Omental fat pad (tissue), 4 donors: ENCODE measurements around the gene TRIM69. TPM values are rescaled to one million over a fixed set of nuclear protein-coding genes. Genes with fewer than 3 reads are reported as not detected.

ENCODE experiments used
- ATAC-seq: fragments of 150-250 bp; one replicate; pipeline ENCODE4 v1.9.1; 2016; ENCODE audit warnings: mild to moderate bottlenecking, moderate library complexity; ENCODE audit not compliant: low FRiP score
- DNase-seq: peaks from one replicate; pipeline ENCODE4 v3.0.0-alpha.2; 2019; ENCODE audit warnings: low spot score
- total RNA-seq, 4 donors: library from RNA; depleted of rRNA; stranded (reverse); fragments of >200 nt; gene quantifications; one replicate each; pipeline ENCODE4 v1.1.0, GENCODE V29; 2016
- TF ChIP-seq, protein P1 (sequence below), 3 donors: fragments of 450-650 bp; IDR thresholded peaks; one replicate each; pipeline ENCODE4 v1.5.1; 2016 to 2017; ENCODE audit warnings: antibody characterized with exemption in 3 of 3, mild to moderate bottlenecking in 3 of 3, moderate library complexity in 2 of 3

The TRIM69 gene
- total RNA-seq, 4 donors from 2014 or later = 11.9 to 31.1 (median 16.3) TPM

- no peak for DNase-seq
- ATAC-seq = no peak
- TF ChIP-seq, protein P1, sequence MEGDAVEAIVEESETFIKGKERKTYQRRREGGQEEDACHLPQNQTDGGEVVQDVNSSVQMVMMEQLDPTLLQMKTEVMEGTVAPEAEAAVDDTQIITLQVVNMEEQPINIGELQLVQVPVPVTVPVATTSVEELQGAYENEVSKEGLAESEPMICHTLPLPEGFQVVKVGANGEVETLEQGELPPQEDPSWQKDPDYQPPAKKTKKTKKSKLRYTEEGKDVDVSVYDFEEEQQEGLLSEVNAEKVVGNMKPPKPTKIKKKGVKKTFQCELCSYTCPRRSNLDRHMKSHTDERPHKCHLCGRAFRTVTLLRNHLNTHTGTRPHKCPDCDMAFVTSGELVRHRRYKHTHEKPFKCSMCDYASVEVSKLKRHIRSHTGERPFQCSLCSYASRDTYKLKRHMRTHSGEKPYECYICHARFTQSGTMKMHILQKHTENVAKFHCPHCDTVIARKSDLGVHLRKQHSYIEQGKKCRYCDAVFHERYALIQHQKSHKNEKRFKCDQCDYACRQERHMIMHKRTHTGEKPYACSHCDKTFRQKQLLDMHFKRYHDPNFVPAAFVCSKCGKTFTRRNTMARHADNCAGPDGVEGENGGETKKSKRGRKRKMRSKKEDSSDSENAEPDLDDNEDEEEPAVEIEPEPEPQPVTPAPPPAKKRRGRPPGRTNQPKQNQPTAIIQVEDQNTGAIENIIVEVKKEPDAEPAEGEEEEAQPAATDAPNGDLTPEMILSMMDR (IDR thresholded peaks at IDR 0.05) = no peak
Observed at GRCh38 chr15:44790215-44790614, 53.9 kb downstream of the TRIM69 start.

DNA sequence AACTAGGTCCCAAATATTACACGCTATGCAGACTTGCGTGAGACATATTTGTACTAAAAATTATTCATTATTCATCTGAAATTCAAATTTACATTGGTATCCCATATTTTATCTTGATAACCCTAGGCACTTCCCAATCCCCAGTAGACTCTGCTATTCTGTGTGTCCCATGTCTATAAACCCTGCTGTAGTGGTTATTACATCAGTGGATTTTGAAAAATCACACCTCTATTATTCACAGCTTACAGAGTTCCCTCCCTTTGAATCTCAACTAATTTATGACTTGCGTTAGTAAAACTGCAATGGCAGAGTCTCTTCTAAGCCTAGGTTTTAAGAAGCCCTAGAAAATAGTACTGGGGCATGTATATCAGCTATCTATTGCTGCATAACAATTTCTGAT lies 54.3 kb downstream of the TRIM69 start:
- no peak for ATAC-seq
- TF ChIP-seq, protein P1 (IDR thresholded peaks at IDR 0.05) = no peak

DNA sequence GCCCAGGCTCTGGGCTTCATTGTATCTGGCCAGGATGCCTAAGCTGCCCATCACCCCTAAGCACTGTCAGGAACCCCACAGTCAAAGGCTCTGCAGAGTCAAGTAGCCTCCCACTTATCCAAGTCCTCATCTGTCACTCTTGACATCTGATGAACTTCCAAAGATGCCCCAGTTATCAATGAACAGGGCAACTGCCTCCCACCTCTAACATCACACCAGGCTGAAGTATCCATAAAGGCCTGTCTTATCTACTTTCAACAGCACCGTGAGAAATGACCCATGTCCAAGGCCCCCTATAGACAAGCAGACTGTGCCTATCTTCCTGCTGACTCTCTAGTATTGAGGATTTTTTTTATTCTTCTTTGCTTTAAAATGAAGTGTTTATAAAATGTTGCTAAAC lies 56.4 kb downstream of the TRIM69 start:
- DNase-seq = no peak
- ATAC-seq = no peak
- TF ChIP-seq, protein P1 (IDR thresholded peaks at IDR 0.05) = no peak

More for the DNA sequence above, 54.3 kb downstream of the TRIM69 start:
- no peak for DNase-seq

GRCh38 chr15:44794072-44794471 lies 57.7 kb downstream of the TRIM69 start:
- TF ChIP-seq, protein P1 (IDR thresholded peaks at IDR 0.05) = no peak
- no peak for DNase-seq
- no peak for ATAC-seq

DNA sequence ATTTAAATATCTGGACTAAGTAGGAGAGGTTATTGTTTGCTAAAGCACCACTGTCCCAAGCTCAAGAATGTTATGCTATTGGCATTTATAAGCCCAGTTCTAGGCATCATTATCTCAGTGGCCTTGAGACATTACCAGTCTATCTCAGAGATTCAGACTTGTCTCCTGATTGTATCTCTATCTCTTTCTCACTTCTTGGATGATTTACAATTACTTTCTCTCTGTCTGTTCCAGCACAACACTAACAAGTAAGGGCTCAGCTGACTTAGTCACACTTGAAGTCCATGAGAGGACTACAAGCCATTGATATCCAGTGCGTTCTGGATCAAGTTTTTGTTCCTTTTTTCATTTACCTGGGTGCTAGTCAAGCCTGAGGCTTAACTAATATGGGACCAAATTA lies 60.2 kb downstream of the TRIM69 start:
- no peak for ATAC-seq
- TF ChIP-seq, protein P1 (IDR thresholded peaks at IDR 0.05) = no peak
- DNase-seq = no peak

DNA sequence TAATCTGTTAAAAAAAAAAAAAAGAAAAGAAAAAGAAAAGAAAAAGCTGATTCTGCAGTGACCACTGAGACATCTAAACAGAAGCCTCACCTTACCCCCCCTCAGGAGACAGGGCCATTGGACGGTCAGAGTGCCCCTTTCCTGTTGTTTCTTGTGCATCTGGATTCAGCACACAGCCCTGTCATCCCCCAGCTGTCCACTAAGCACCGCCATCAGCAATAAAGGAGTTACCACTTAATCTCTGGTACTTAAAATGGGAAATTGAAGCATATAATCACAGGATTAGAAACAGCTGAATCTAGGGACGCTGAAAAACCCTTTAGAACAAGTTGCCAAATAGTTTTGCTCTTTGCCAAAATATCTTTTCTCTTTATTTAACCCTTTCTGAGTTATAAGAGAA lies 62.5 kb downstream of the TRIM69 start:
- DNase-seq = no peak
- TF ChIP-seq, protein P1 (IDR thresholded peaks at IDR 0.05) = no peak
- no peak for ATAC-seq

GRCh38 chr15:44801364-44801763 lies 65.0 kb downstream of the TRIM69 start:
- ATAC-seq = no peak
- no peak for DNase-seq
- TF ChIP-seq, protein P1 (IDR thresholded peaks at IDR 0.05) = no peak
